LNCaP clone FGC (cell line): ENCODE data around the gene SEMA3C.

ENCODE experiments used
- DNase-seq: peaks from one replicate; pipeline ENCODE4 v3.0.0-alpha.2; 2011; ENCODE audit warnings: low read depth
- H3K4me3 ChIP-seq: 2 replicates; pipeline ENCODE4 v1.5.1; 2011; ENCODE audit warnings: mild to moderate bottlenecking, low read depth, low read length, control low read depth
- CTCF ChIP-seq: IDR thresholded peaks from 2 replicates; pipeline ENCODE4 v1.5.1; 2012; ENCODE audit warnings: mild to moderate bottlenecking; ENCODE audit not compliant: control insufficient read depth, insufficient read depth; ENCODE audit errors: extremely low read depth

SEMA3C gene

GRCh38 chr7:80918909-80919721 is at the start of gene SEMA3C:
Gene SEMA3C, minus strand, starts transcription at chr7:80919051. Its CDS starts 2,270 bp downstream, at chr7:80916781.
- peak; percentile 75 for DNase-seq
- peak; percentile 41; the same call in 1 of the 2 replicates for TF ChIP-seq CTCF
- peak within 1 kb of the TSS; percentile 78 for H3K4me3 ChIP-seq

GRCh38 chr7:80968606-80969005 is 49.8 kb upstream of the SEMA3C start:
- no peak for TF ChIP-seq CTCF
- DNase-seq: no peak
- no peak overlapping the region for H3K4me3 ChIP-seq

DNA sequence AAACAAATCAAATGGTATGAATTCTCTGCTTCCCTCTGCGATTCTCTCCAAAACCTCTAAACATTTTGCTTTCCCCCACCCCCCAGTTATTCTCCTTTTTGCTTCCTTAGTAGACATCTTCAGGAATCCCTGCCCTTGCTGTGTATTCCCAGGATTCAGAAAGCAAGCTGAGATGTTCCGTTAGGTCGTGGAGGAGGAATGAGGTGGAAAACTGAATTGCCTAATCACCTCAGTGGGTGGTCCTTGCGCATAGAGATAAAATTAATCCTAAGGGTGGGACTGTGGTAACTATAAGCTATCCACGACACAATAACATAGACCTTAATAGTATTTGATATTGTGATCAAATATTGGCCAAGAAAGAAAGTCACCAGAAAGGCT is 49.1 kb upstream of the SEMA3C start:
- H3K4me3 ChIP-seq: no peak overlapping the region
- TF ChIP-seq CTCF: no peak
- no peak for DNase-seq

DNA sequence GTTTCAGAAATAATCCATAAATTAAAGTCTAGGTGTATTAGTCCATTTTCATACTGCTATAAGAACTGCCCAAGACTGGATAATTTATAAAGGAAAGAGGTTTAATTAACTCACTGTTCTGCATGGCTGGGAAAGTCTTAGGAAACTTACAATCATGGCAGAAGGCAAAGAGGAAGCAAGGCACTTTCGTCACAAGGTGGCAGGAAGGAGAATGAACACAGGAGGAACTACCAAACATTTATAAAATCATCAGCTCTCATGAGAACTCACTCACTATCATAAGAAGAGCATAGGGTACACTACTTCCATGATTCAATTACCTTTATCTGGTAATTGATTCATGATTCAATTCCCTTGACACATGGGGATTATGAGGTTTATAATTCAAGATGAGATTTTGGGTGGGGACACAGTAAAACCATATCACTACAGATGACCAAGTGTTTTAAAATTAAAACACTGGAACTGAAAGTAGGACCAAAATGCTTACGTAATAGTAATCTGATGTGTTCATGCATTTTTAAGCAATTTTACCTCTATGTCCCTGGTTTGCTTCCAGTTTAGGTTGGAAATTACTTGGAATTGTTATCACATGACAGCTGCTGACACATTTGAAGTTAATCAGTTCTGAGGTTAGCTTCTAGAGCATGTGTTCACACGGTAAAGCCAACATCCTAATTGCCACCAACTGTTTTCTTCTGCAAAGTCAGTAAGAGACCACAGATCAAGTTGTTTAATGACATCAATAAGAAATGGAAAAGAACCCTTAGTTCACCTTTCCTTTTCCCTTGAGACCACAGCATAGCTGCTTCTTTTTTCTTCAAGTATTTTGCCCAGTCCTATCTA is 48.4 kb upstream of the SEMA3C start:
- no peak overlapping the region for H3K4me3 ChIP-seq
- no peak for TF ChIP-seq CTCF
- DNase-seq: no peak

GRCh38 chr7:80960244-80960795 is 41.5 kb upstream of the SEMA3C start:
- DNase-seq: no peak
- no peak for TF ChIP-seq CTCF
- no peak overlapping the region for H3K4me3 ChIP-seq

GRCh38 chr7:80957226-80957777 is 38.5 kb upstream of the SEMA3C start:
- no peak for DNase-seq
- TF ChIP-seq CTCF: no peak
- H3K4me3 ChIP-seq: no peak overlapping the region
